GM18511 (cell line): ENCODE results near the gene ACKR4.
"Not testable (repeated sequence)": the region's sequence is repeated elsewhere in the genome, so short reads cannot be mapped to it uniquely, and the experiment has no call there.

Source experiments
- ATAC-seq: cut with Tn5 transposase; IDR thresholded peaks from one replicate; pipeline ENCODE4 v1.9.1; 2021; ENCODE audit warnings: mild to moderate bottlenecking, moderate library complexity; ENCODE audit not compliant: unreplicated experiment

ACKR4 gene

DNA sequence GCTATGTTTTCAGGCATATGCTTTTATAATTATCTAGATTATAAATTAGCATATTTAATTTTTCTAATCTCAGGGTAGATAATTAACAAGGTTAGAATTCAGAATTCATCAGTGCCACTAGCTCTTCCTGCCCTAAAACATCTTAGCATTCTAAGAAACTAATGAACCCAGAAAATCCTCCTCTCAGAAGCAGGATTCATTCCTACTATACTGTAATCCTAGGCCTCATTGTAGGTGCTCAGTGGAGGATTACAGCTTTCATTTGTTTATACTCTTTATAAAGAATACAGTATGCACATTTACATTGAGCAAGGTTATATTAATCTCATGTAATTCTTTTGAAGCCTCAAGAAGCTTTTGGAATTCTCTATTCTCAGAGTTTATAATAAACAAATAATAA lies 41.6 kb downstream of the ACKR4 start:
- ATAC-seq = no peak

DNA sequence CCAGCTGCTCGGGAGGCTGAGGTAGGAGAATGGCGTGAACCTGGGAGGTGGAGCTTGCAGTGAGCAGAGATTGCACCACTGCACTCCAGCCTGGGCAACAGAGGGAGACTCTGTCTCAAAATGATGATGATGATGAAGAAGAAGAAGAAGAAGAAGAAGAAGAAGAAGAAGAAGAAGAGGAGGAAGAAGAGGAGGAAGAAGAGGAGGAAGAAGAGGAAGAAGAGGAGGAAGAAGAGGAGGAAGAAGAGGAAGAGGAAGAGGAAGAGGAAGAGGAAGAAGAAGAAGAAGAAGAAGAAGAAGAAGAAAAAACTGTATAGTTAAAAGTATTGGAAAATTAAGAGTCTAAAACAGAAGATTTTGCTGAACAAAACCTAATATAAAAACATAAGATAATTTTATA lies 44.4 kb downstream of the ACKR4 start:
- not testable (repeated sequence) for ATAC-seq

DNA sequence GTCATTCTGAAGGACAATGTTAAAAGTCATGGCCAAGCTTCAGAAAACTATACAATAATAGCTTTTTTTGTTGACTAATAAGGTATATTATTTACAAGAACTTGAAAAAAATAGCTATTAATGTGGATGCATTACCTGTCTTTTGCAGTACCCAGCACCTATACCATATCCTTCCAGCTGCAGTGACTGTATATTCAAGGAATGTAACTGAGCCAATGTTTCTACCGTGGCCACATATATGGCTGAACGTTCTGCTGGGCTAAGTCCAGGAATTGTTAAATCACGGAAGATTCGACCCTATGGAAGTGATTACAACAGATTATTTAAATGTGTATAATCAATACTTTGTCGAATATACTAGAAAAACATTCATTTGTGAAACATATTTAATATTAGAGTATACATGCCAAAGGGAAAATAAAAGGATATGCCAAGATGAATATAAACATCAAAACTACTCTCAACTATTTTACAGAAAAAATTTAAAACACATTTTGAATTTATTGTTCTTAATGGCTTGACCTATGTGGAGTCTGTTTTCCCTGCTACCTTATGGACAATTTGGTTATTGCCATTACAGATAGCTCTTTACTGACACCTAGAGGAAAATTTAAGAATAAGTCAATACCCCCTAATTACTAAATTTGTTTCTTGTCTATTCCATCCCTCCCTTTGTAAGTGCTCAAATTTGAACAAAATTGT lies 44.9 kb downstream of the ACKR4 start:
- no peak for ATAC-seq

DNA sequence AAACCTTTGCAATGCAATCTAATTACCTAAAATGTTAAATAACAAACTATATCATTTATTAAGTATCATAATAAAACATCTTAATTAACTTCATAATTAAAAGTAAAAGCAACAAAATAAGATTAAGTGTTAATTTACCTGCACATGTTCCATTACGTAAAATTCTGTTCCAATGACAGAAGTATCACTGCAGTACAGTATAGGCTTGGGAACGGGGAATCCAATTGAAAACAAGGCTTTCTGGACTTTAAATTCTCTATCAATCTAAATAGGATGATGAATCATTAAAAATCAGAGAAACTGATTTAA lies 45.4 kb downstream of the ACKR4 start:
- ATAC-seq = no peak

DNA sequence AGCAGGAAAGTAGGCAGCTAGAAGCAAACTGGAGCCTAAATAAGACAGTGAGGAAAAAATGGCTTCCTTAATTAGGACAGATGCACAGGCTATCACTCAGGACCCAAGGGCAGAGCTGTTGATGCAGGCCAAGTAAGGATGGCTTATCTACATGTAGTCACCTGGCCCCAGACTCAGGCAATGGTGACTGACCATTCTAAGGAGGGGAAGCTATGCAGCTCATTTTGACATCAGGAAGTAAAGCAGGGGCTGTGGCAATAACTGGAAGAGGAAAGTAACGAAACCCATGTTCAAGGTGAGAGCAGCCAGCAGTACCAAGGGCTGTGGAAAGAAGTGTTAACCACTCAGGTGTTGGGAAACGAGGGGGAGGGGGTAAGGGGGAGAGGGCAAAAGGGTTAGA lies 46.3 kb downstream of the ACKR4 start:
- no peak for ATAC-seq

DNA sequence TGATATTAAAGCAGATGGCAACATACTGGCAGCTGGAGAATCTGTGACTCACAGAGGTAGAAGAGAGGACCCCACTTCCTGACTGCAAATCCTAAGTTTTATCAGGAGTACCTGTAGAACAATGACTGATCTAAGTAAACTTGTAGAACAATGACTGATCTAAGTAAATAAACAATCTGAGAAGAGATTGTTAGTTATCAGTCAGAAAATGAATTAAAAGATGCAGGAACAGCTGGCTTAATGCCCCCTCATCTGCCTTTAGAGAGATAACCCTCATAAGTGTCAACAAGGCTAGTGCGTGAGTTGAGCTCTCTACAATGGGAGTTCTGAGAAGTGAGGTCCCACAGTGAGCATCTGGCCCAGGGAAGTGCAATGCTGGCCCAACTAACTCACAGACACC lies 48.0 kb downstream of the ACKR4 start:
- no peak for ATAC-seq

DNA sequence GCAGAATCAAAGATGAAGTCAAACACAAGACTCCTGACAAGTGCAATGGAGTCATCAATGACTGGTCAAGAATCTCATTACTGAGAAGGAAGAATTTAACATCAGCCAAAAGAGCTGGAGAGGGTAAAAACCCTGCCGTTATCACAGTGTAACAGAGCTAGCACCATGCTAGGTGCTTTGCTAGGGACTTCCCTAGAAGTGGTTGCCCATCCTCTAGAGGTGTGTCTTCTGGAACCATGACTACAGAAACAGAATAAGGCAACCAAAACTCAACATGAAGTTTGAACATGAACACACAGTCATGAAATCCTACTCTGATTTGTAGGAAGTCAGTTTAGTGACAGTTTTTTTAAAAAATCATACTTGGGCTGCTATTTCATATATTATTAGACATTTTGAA lies 53.1 kb downstream of the ACKR4 start:
- ATAC-seq = no peak
